Ectodermal cell (in vitro differentiated cells): ENCODE results near the gene LMTK3.

Experiments
- H3K27ac ChIP-seq: 2 replicates; pipeline ENCODE4 v1.7.0; 2013; ENCODE audit warnings: mild to moderate bottlenecking, low read depth, low read length; ENCODE audit not compliant: insufficient read depth, poor library complexity, severe bottlenecking
- H3K27me3 ChIP-seq: 2 replicates; pipeline ENCODE4 v1.7.0; 2013; ENCODE audit warnings: mild to moderate bottlenecking, low read length; ENCODE audit not compliant: insufficient read depth, control insufficient read depth, poor library complexity, severe bottlenecking
- H3K36me3 ChIP-seq: one replicate; pipeline ENCODE4 v1.7.0; 2013; ENCODE audit warnings: low read length; ENCODE audit not compliant: control insufficient read depth, insufficient read depth
- H3K4me1 ChIP-seq: one replicate; pipeline ENCODE4 v1.7.0; 2013; ENCODE audit warnings: low read length; ENCODE audit not compliant: control insufficient read depth, insufficient read depth
- H3K4me3 ChIP-seq: 2 replicates; pipeline ENCODE4 v1.7.0; 2013; ENCODE audit warnings: low read depth, low read length, control low read depth; ENCODE audit not compliant: insufficient read depth
- H3K9me3 ChIP-seq: 2 replicates; pipeline ENCODE4 v1.7.0; 2013; ENCODE audit warnings: mild to moderate bottlenecking, low read length, moderate library complexity; ENCODE audit not compliant: control insufficient read depth
- WGBS, 2 experiments: methylation state at CpG; one replicate each; pipeline ENCODE4 v1.1.7; 2013; ENCODE audit warnings: missing lambda C conversion rate in 2 of 2; 5-methylcytosine and 5-hydroxymethylcytosine counted together

Gene LMTK3

DNA sequence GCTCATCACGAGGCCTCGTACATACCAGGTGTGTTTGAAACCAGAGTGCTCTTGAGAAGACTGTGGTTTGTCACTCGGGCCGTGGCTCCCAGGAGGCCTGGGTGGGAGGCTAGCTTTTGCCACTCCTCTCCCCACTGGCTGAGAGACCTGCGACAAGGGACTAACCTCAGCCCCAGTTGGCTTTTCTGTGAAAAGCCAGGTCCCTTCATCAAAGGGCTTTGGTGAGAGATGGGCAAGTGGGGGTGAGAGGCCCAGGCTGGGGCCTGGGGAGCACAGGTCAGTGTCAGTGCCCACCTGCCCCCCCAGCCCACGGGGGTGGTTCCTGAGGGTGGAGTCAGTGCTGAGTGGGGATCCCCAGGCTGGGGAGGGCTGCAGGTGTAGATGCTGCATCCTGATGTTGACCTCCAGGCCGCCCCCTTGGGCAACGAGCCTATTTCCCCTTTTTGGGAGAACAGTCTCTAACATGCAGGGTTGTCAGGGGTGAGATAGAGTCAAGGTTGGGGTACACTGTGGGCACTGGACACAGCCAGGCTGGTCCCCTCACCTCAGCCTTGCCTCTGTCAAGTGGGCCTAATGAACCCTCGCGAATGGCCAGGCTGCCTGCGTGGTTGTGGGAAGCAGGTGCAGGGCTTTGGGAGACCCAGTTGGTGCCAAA lies 55.6 kb downstream of the LMTK3 start:
- H3K36me3 ChIP-seq = peaks cover 25% of the 10 kb centered on the region
- H3K27ac ChIP-seq = no peak overlapping the region
- no peaks in the 10 kb centered on the region for H3K27me3 ChIP-seq
- 97% methylated on average over 11 of the region's 11 CpGs for WGBS, 2 experiments
- no peaks in the 10 kb centered on the region for H3K9me3 ChIP-seq
- no peak overlapping the region for H3K4me3 ChIP-seq
- no peaks in the 10 kb centered on the region for H3K4me1 ChIP-seq

DNA sequence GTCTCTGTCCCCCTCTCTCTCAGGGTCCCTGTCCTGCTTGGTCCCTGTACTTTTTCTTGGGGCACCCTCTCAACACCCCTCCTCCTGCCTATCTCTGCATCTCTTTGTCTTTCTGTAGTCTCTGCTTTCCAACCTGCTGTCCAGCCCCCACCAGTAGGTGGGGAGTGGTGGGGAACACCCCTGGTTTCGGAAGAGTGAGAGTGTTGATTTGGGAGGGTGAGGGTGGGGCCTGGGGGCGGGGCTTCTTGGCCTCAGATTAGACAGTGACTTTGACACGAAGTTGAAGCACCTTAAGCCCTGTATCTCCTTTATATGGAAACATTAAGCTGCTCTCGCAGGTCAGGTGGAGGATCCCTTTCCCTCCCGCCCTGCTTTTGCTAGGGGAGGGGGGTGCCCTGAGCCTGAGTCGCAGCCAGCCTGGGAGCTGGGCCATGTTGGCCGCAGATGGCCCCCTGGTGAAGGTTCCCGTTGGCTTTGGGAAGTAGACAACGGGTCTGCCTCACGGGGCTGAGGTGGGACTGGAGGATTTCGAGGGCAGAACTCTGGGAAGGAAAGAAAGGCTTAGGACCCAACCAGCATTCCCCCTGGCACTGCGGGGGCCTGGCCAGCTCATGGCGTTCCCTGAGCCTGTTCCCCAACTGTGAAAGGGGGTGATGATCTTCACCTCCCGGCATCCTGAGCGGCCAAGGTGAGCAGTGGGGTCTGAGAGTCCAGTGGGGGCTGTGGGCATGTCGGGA lies 56.3 kb downstream of the LMTK3 start, which contains the start of gene KCNJ14:
Gene KCNJ14, plus strand, starts transcription at position 404 of the 737 bp plus-strand sequence. CDS start 6,151 bp downstream, outside the sequence.
- Histone ChIP-seq H3K4me1 (no peaks in the 10 kb centered on the region), H3K27ac (no peak within 1 kb of the TSS), H3K9me3 (no peaks in the 10 kb centered on the region), H3K36me3 (peaks cover 32% of the 10 kb centered on the region), H3K4me3 (no peak within 1 kb of the TSS), H3K27me3 (no peaks in the 10 kb centered on the region)
- 93 to 95% methylated on average over 16 of the region's 16 CpGs for WGBS, 2 experiments

GRCh38 chr19:48454150-48454730 lies 57.4 kb downstream of the LMTK3 start:
- Histone ChIP-seq H3K4me1 (no peaks in the 10 kb centered on the region), H3K27me3 (no peaks in the 10 kb centered on the region), H3K27ac (no peak overlapping the region), H3K36me3 (peaks cover 41% of the 10 kb centered on the region), H3K9me3 (no peaks in the 10 kb centered on the region), H3K4me3 (no peak overlapping the region)
- WGBS, 2 experiments = 95 to 96% methylated on average over 22 of the region's 22 CpGs

DNA sequence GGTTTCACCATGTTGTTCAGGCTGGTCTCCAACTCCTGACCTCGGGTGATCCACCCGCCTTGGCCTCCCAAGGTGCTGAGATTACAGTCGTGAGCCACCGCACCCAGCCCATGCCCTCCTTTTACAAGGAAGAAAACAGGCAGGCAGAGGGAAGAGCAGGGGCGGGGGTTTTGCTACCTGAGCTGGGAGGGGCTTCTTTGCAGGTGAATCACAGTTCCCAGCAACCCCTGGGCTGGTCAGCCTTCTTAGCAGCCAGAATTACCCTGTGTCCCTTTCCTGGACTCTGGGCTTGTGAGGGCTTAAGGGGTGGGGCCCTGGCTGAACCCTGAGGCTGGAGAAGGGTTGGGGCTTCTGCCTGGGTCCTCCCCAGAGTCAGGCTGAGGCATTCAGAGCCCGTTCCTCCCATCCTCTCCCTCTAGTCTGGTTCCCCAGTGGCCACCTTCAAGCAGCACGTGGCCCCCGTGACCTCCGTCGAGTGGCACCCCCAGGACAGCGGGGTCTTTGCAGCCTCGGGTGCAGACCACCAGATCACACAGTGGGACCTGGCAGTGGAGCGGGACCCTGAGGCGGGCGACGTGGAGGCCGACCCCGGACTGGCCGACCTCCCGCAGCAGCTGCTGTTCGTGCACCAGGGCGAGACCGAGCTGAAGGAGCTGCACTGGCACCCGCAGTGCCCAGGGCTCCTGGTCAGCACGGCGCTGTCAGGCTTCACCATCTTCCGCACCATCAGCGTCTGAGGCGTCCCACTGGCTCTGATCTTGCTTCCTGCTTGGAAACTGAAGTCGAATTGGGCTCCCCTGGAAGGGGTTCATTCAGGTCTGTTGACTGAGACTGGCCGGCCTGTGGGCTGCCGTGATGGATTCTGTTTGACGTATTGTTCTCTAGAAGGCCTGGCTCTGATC lies 59.1 kb downstream of the LMTK3 start:
- Histone ChIP-seq H3K27me3 (no peaks in the 10 kb centered on the region), H3K4me3 (no peak overlapping the region), H3K36me3 (peaks cover 54% of the 10 kb centered on the region), H3K9me3 (no peaks in the 10 kb centered on the region), H3K27ac (no peak overlapping the region), H3K4me1 (no peaks in the 10 kb centered on the region)
- WGBS, 2 experiments = 96 to 97% methylated on average over 33 of the region's 33 CpGs

DNA sequence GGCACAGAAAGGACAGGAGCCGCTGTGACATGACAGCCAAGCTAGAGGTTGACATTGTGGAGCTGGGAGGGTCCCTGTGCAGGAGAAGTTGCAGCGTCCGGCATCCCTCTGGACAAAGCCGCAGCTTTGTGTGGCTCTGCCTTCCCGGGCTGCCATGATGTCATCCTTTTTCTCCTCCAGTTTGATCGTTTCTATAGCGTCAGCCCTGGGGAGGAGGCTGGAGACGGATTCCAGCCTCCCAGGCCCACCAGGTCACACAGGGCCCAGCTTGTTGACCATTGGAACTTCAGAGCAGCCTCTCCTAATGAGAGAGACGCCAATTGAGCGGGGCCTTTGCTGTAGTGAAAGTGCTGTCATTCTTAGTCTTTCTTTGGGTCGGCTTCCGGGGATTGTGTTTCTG lies 60.0 kb downstream of the LMTK3 start:
- H3K4me3 ChIP-seq = no peak overlapping the region
- H3K27ac ChIP-seq = no peak overlapping the region
- WGBS, 2 experiments = 93 to 96% methylated on average over 12 of the region's 12 CpGs
- peaks cover 56% of the 10 kb centered on the region for H3K36me3 ChIP-seq
- H3K27me3 ChIP-seq = no peaks in the 10 kb centered on the region
- H3K4me1 ChIP-seq = peaks cover 1% of the 10 kb centered on the region
- H3K9me3 ChIP-seq = no peaks in the 10 kb centered on the region

GRCh38 chr19:48450863-48451262 lies 60.8 kb downstream of the LMTK3 start:
- Histone ChIP-seq H3K27ac (no peak overlapping the region), H3K27me3 (no peaks in the 10 kb centered on the region), H3K4me3 (no peak overlapping the region), H3K9me3 (no peaks in the 10 kb centered on the region), H3K36me3 (peaks cover 56% of the 10 kb centered on the region), H3K4me1 (peaks cover 4% of the 10 kb centered on the region)
- WGBS, 2 experiments = 96 to 97% methylated on average over 15 of the region's 15 CpGs

DNA sequence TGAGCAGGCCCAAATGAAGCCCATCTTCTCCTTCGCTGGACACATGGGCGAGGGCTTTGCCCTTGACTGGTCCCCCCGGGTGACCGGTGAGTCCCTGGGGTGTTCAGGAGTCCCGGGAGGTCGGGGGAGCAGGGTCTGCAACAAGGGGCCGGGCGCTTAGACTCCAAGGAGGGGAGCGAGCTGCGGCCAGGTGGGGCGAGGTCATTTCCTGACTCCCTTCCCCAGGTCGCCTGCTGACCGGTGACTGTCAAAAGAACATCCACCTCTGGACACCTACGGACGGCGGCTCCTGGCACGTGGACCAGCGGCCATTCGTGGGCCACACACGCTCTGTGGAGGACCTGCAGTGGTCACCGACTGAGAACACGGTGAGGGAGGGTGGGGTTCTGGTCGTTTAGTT lies 61.2 kb downstream of the LMTK3 start:
- no peak overlapping the region for H3K4me3 ChIP-seq
- 95 to 97% methylated on average over 23 of the region's 23 CpGs for WGBS, 2 experiments

GRCh38 chr19:48448563-48448962 lies 63.1 kb downstream of the LMTK3 start:
- Histone ChIP-seq H3K4me1 (peaks cover 15% of the 10 kb centered on the region), H3K9me3 (no peaks in the 10 kb centered on the region), H3K27me3 (peaks cover 17% of the 10 kb centered on the region), H3K27ac (no peak overlapping the region), H3K4me3 (no peak overlapping the region), H3K36me3 (peaks cover 49% of the 10 kb centered on the region)
- WGBS, 2 experiments = 94 to 96% methylated on average over 4 of the region's 4 CpGs

More for the DNA sequence above, 61.2 kb downstream of the LMTK3 start:
- H3K4me1 ChIP-seq = peaks cover 4% of the 10 kb centered on the region
- H3K9me3 ChIP-seq = no peaks in the 10 kb centered on the region
- peaks cover 56% of the 10 kb centered on the region for H3K36me3 ChIP-seq
- H3K27me3 ChIP-seq = no peaks in the 10 kb centered on the region
- no peak overlapping the region for H3K27ac ChIP-seq

- 87 to 88% methylated on average over 5 to 7 of the region's 7 CpGs for WGBS, 2 experiments
These were observed 65.1 kb downstream of the LMTK3 start for GRCh38 chr19:48446579-48446978.

More at GRCh38 chr19:48446579-48446978, 65.1 kb downstream of the LMTK3 start:
- H3K36me3 ChIP-seq = peaks cover 36% of the 10 kb centered on the region
- H3K9me3 ChIP-seq = no peaks in the 10 kb centered on the region
- peaks cover 15% of the 10 kb centered on the region for H3K4me1 ChIP-seq
- H3K27ac ChIP-seq = peak overlapping the region; percentile 50
- peak overlapping the region; percentile 99 for H3K4me3 ChIP-seq
- H3K27me3 ChIP-seq = peaks cover 32% of the 10 kb centered on the region
